Karpas-422 (cell line): Measurements from ENCODE around the gene CDA. TPM values are rescaled to one million over a fixed set of nuclear protein-coding genes. Genes with fewer than 3 reads are reported as not detected.
A peak's percentile ranks its signal among the peaks of the same experiment; 100 is the strongest.

ENCODE experiments used
- DNase-seq: peaks from one replicate; pipeline ENCODE4 v3.0.0-alpha.2; 2015
- H2AFZ ChIP-seq: fragments of 200-600 bp; sonication (generic); 2 replicates; pipeline ENCODE4 v1.6.1; 2014; ENCODE audit warnings: antibody characterized with exemption, low read length, mixed read lengths
- H3K27ac ChIP-seq: fragments of 200-600 bp; sonication (generic); 2 replicates; pipeline ENCODE4 v1.5.1; 2014; ENCODE audit warnings: mild to moderate bottlenecking, low read length, moderate library complexity
- H3K27me3 ChIP-seq: fragments of 200-600 bp; sonication (generic); 2 replicates; pipeline ENCODE4 v1.6.1; 2014; ENCODE audit warnings: low read length, mixed read lengths
- H3K36me3 ChIP-seq: fragments of 200-600 bp; sonication (generic); 2 replicates; pipeline ENCODE4 v1.6.1; 2014; ENCODE audit warnings: low read length, mixed read lengths; ENCODE audit not compliant: insufficient read depth
- H3K4me1 ChIP-seq: fragments of 200-600 bp; sonication (generic); 2 replicates; pipeline ENCODE4 v1.6.1; 2014; ENCODE audit warnings: mild to moderate bottlenecking, low read length, mixed read lengths
- H3K4me2 ChIP-seq: fragments of 200-600 bp; sonication (generic); 2 replicates; pipeline ENCODE4 v1.6.1; 2014; ENCODE audit warnings: low read length, low read depth, mild to moderate bottlenecking; ENCODE audit not compliant: poor library complexity, severe bottlenecking
- H3K4me3 ChIP-seq: fragments of 200-600 bp; sonication (generic); 2 replicates; pipeline ENCODE4 v1.5.1; 2014; ENCODE audit warnings: mild to moderate bottlenecking, antibody characterized with exemption, low read length, mixed read lengths
- H3K79me2 ChIP-seq: fragments of 200-600 bp; sonication (generic); 2 replicates; pipeline ENCODE4 v1.6.1; 2014; ENCODE audit warnings: mild to moderate bottlenecking, low read length, mixed read lengths
- H3K9ac ChIP-seq: fragments of 200-600 bp; sonication (generic); 2 replicates; pipeline ENCODE4 v1.6.0; 2014; ENCODE audit warnings: low read length
- H3K9me2 ChIP-seq: fragments of 200-600 bp; sonication (generic), shearing (Covaris generic); replicated peaks from 2 replicates; pipeline ENCODE4 v1.6.0; 2014; ENCODE audit warnings: mild to moderate bottlenecking, low read length, moderate library complexity; ENCODE audit not compliant: insufficient read depth
- H3K9me3 ChIP-seq: fragments of 300-700, 200-600 bp; sonication (generic); 2 replicates; pipeline ENCODE4 v1.6.1; 2014; ENCODE audit warnings: low read length, mixed read lengths
- H4K20me1 ChIP-seq: fragments of 200-600 bp; sonication (generic); 2 replicates; pipeline ENCODE4 v1.6.1; 2014; ENCODE audit warnings: mild to moderate bottlenecking, antibody characterized with exemption, low read length, low read depth; ENCODE audit not compliant: insufficient read depth
- total RNA-seq: library from RNA; depleted of rRNA; stranded (reverse); fragments of >200 nt; shearing (Covaris generic); gene quantifications from 2 replicates; pipeline ENCODE4 v1.2.3, GENCODE V29; 2014; ENCODE audit warnings: low replicate concordance; rRNA removed

Gene CDA
- total RNA-seq, 1 experiment from 2014 or later = not detected

DNA sequence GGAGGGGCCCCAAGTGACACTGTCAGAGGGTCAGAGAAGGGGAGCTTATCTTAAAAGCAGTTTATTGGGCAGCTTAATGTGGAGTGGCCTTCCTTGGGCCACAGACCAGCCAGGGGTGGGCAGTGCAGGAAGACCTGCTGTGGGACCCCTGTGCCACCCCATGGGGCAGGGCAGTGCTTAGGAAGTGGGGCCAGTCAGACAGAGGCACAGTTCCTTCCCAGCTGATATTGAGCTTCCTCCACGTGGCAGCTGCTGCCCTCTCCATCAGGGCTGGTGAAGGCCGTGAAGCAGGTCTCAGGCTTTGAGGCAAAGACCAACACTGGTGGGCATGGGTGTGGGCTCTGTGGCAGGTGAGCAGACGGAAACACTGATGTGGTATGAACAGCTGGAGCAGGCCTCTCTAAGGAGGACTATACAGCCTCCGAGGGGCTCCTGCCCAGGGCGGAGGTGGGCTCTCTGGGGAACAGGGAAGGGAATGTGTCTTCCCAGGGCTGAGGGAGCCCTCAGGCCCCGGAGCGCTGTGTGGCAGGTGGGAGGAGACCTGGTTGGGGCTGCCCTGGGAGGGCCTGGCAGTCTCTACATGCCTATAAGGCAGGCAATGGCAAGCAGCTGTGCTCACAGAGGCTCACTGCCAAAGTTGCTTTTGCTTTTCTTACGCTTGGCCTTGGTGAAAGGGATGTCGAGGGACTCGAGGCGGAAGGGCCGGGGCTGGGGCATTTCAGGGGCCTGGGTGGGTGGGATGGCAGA lies 75.2 kb downstream of the CDA start:
- H2AFZ ChIP-seq = no peak overlapping the region
- H3K79me2 ChIP-seq = peaks cover 27% of the 10 kb centered on the region

GRCh38 chr1:20665726-20666125 lies 76.8 kb downstream of the CDA start:
- Histone ChIP-seq H3K4me3 (no peak overlapping the region), H3K9me2 (no peaks in the 10 kb centered on the region), H3K4me2 (no peak overlapping the region), H3K36me3 (no peaks in the 10 kb centered on the region), H4K20me1 (peaks cover under 1% of the 10 kb centered on the region; the same call in 1 of the 2 replicates), H3K27ac (no peak overlapping the region), H2AFZ (no peak overlapping the region), H3K9ac (no peak overlapping the region), H3K27me3 (no peaks in the 10 kb centered on the region), H3K9me3 (no peaks in the 10 kb centered on the region), H3K4me1 (peaks cover 14% of the 10 kb centered on the region), H3K79me2 (peaks cover 11% of the 10 kb centered on the region)
- DNase-seq = no peak

More for the DNA sequence above, 75.2 kb downstream of the CDA start:
- Histone ChIP-seq H3K36me3 (peaks cover 5% of the 10 kb centered on the region; the same call in 1 of the 2 replicates), H3K9ac (no peak overlapping the region), H3K9me3 (no peaks in the 10 kb centered on the region), H3K4me2 (no peak overlapping the region), H3K4me3 (no peak overlapping the region), H3K4me1 (peaks cover 28% of the 10 kb centered on the region), H3K27ac (no peak overlapping the region), H3K9me2 (no peaks in the 10 kb centered on the region), H3K27me3 (no peaks in the 10 kb centered on the region), H4K20me1 (peaks cover 12% of the 10 kb centered on the region)
- peak; percentile 34 for DNase-seq

GRCh38 chr1:20666146-20666545 lies 77.2 kb downstream of the CDA start:
- DNase-seq = no peak
- no peak overlapping the region for H3K4me3 ChIP-seq
- H4K20me1 ChIP-seq = no peaks in the 10 kb centered on the region
- H3K4me2 ChIP-seq = no peak overlapping the region
- H3K9me2 ChIP-seq = no peaks in the 10 kb centered on the region
- no peak overlapping the region for H3K9ac ChIP-seq
- H3K36me3 ChIP-seq = no peaks in the 10 kb centered on the region
- peaks cover 7% of the 10 kb centered on the region; the same call in 1 of the 2 replicates for H3K79me2 ChIP-seq
- H3K27ac ChIP-seq = no peak overlapping the region
- H3K4me1 ChIP-seq = peaks cover 14% of the 10 kb centered on the region
- H3K27me3 ChIP-seq = no peaks in the 10 kb centered on the region
- no peaks in the 10 kb centered on the region for H3K9me3 ChIP-seq
- no peak overlapping the region for H2AFZ ChIP-seq

- no peaks in the 10 kb centered on the region for H3K9me2 ChIP-seq
- H3K4me1 ChIP-seq = peaks cover 14% of the 10 kb centered on the region
- no peak overlapping the region for H3K27ac ChIP-seq
- H3K4me2 ChIP-seq = peak overlapping the region; percentile 52
- DNase-seq = peak; percentile 87
- peak overlapping the region; percentile 39; the same call in 1 of the 2 replicates for H3K4me3 ChIP-seq
- no peaks in the 10 kb centered on the region for H3K27me3 ChIP-seq
- H3K36me3 ChIP-seq = no peaks in the 10 kb centered on the region
- H3K9ac ChIP-seq = no peak overlapping the region
- H3K9me3 ChIP-seq = no peaks in the 10 kb centered on the region
- peaks cover 7% of the 10 kb centered on the region; the same call in 1 of the 2 replicates for H3K79me2 ChIP-seq
- H2AFZ ChIP-seq = peak overlapping the region; percentile 53; the same call in 1 of the 2 replicates
- no peaks in the 10 kb centered on the region for H4K20me1 ChIP-seq
Observed at GRCh38 chr1:20666804-20667203, 77.9 kb downstream of the CDA start.

Other genes with a start within 250 kb of the CDA start
- gene CAMK2N1, start 102.9 kb upstream of the CDA start, total RNA-seq = not detected in 2 replicates
- 15.9 and 18.0 TPM in 2 replicates for gene MUL1, start 80.9 kb upstream of the CDA start, total RNA-seq
- not detected in 2 replicates for gene FAM43B, start 36.5 kb upstream of the CDA start, total RNA-seq
- 4.0 and 8.5 TPM in 2 replicates for gene PINK1, start 44.4 kb downstream of the CDA start, total RNA-seq
- 141 and 161 TPM in 2 replicates for gene DDOST, start 72.3 kb downstream of the CDA start, total RNA-seq
- not detected in 2 replicates for gene KIF17, start 128.9 kb downstream of the CDA start, total RNA-seq
- gene SH2D5, start 143.6 kb downstream of the CDA start, total RNA-seq = 0.07 TPM in 1 of 2 replicates, not detected in the other
- 175 and 243 TPM in 2 replicates for gene HP1BP3, start 198.2 kb downstream of the CDA start, total RNA-seq